Adrenal gland (tissue), 12 donors: Measurements from ENCODE around the gene EPB41L4B. TPM values are rescaled to one million over a fixed set of nuclear protein-coding genes. Genes with fewer than 3 reads are reported as not detected.

Source experiments
- DNase-seq, 7 donors: peaks; one replicate each; pipeline ENCODE4 v3.0.0-alpha.2; 2019 to 2020
- H3K27ac ChIP-seq, 5 donors: fragments of 200-600 bp; sonication (generic) in 4 of 5; 1 replicate in 3 of 5; 2 replicates in 2 of 5; pipeline versions ENCODE4 v1.5.1 to v1.8.0; 2016 to 2020; ENCODE audit warnings: mild to moderate bottlenecking in 1 of 5
- H3K27me3 ChIP-seq: fragments of 200-600 bp; 2 replicates; pipeline ENCODE4 v1.8.0; 2021
- H3K36me3 ChIP-seq, 2 donors: fragments of 200-600 bp; replicated peaks in 1 of 2; 1 replicate in 1 of 2; 2 replicates in 1 of 2; pipeline versions ENCODE4 v1.5.1 to v1.8.0; 2018 to 2022
- H3K4me1 ChIP-seq, 2 donors: fragments of 200-600 bp; replicated peaks in 1 of 2; 1 replicate in 1 of 2; 2 replicates in 1 of 2; pipeline versions ENCODE4 v1.5.1 to v1.8.0; 2018 to 2021
- H3K4me3 ChIP-seq, 4 donors: fragments of 200-600 bp; sonication (generic) in 3 of 4; one replicate each; pipeline ENCODE4 v1.5.1; 2016 to 2018
- H3K9me3 ChIP-seq, 3 donors: fragments of 200-600 bp; sonication (generic) in 1 of 3; replicated peaks in 1 of 3; 1 replicate in 2 of 3; 2 replicates in 1 of 3; pipeline versions ENCODE4 v1.5.1 to v1.8.0; 2016 to 2021
- CTCF ChIP-seq, 6 experiments: fragments of 450-650 bp in 4 of 6; fragments of 200-600 bp in 2 of 6; sonication (generic) in 1 of 6; IDR thresholded peaks; 1 replicate in 5 of 6; 2 replicates in 1 of 6; pipeline versions ENCODE4 v1.5.1 to v1.8.0; 2016 to 2021; ENCODE audit warnings: antibody characterized with exemption in 6 of 6, mild to moderate bottlenecking in 2 of 6, moderate library complexity in 1 of 6
- POLR2A ChIP-seq, 2 donors: fragments of 450-650 bp; IDR thresholded peaks; one replicate each; pipeline ENCODE4 v1.6.1; 2017; ENCODE audit warnings: antibody characterized with exemption in 2 of 2, mild to moderate bottlenecking in 2 of 2, moderate library complexity in 1 of 2
- WGBS, 4 donors: extraction: QIAGEN DNeasy Blood & Tissue Kit in 2 of 4; methylation state at CpG; one replicate each; pipeline versions ENCODE4 v1.1.5 to v1.1.7; 2013 to 2017; 5-methylcytosine and 5-hydroxymethylcytosine counted together
- intact Hi-C, 2 donors: fragments of 100-400 bp; cut with DNase I; formaldehyde crosslinking; loops; one replicate each; pipeline versions ENCODE4 v1.14.1 to v1.15.0; 2022 to 2023
- polyA plus RNA-seq, 3 donors: library from polyadenylated mRNA; stranded (reverse); fragments of 200-250 nt in 2 of 3; fragments of 350-450 nt in 1 of 3; fragmentation: Illumina TruSeq in 1 of 3; extraction: RNeasy Lipid Tissue Mini Kit (QIAGEN cat#74804) in 1 of 3; gene quantifications; one replicate each; pipeline ENCODE4 v1.2.3, GENCODE V29; 2013 to 2014
- total RNA-seq, 9 donors: library from RNA; depleted of rRNA in 4 of 9; stranded (reverse); fragments of >200 nt in 4 of 9; fragments of 120-200 nt in 1 of 9; fragmentation: NEBNext Ultra II Directional in 1 of 9; extraction: Animal tissue kit (Norgen Biotek cat#: 25700) in 1 of 9; gene quantifications; one replicate each; pipeline versions ENCODE4 v1.1.0 to v1.2.4, GENCODE V29; 2013 to 2023
- donor health status: healthy with polysubstance abuse.
- donor health status: Bipolar disorder and iron deficiency.
- donor health status: DM: yes; HTN: yes; CAD: no.
- donor health status: DM: no; HTN: no; CAD: no.
- donor health status: DM: no; HTN: no; CAD: no.
- donor health status: DM: yes; HTN: yes; CAD: no.

Gene EPB41L4B
- total and polyA plus RNA-seq, 12 donors: 7.4 to 37.2 (median 18.7) TPM

DNA sequence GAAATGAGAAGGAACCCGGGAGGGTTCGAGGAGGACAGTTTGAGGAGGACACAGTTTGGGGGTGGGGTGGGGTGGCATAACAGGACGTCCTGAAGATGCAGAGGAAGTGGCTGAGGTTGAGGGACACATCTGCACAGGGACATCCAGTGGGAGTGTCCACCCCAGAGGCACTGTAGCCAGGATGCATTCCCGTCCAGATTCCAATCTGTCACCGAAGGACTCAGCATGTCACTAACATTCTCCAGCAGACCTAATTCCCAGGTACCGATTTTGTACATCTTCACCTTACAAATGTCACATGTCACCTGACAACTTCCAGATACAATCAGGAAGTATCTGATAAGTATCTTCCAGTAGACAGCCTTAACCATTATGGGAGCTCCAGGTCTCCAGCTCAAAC lies 42.6 kb downstream of the EPB41L4B start:
- WGBS, 4 donors: 82 to 89% (median 87%) methylated on average over 6 of the region's 6 CpGs
- no peak for DNase-seq
- intact Hi-C loops: no loop called here

DNA sequence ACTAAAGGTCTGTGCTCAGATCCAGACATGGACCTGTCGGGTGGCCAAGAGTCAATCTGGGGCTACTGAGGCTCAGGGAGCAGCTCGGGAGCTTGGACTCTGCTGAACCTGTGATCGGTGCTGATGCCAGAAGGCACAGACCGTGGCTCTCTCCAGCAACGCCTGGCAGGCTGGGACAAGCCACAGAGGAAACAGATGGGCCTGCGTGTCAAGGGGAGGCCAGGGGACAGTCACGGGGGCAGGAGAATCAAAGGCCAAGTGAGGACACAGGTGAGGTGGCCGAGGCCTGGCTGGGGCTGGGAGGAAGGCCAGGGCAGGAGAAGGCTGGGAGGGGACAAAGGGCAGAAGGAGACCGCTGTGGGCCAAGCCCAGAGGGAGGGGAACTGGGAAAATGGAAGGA lies 43.4 kb downstream of the EPB41L4B start:
- TF ChIP-seq CTCF (IDR thresholded peaks at IDR 0.05) (no peak), POLR2A (IDR thresholded peaks at IDR 0.05) (no peak)
- H3K9me3 ChIP-seq: no peaks in the 10 kb centered on the region
- no peaks in the 10 kb centered on the region for H3K36me3 ChIP-seq
- intact Hi-C loops: no loop called here
- no peak overlapping the region for H3K4me3 ChIP-seq
- no peaks in the 10 kb centered on the region for H3K27me3 ChIP-seq
- no peak for DNase-seq
- WGBS, 4 donors: 64 to 86% (median 77%) methylated on average over 9 of the region's 9 CpGs
- no peak overlapping the region for H3K27ac ChIP-seq
- H3K4me1 ChIP-seq: no peaks in the 10 kb centered on the region

More for the DNA sequence above, 42.6 kb downstream of the EPB41L4B start:
- TF ChIP-seq POLR2A (IDR thresholded peaks at IDR 0.05): no peak
- Histone ChIP-seq H3K4me1 (no peaks in the 10 kb centered on the region), H3K4me3 (no peak overlapping the region), H3K27ac (no peak overlapping the region), H3K36me3 (no peaks in the 10 kb centered on the region), H3K9me3 (no peaks in the 10 kb centered on the region), H3K27me3 (no peaks in the 10 kb centered on the region)

DNA sequence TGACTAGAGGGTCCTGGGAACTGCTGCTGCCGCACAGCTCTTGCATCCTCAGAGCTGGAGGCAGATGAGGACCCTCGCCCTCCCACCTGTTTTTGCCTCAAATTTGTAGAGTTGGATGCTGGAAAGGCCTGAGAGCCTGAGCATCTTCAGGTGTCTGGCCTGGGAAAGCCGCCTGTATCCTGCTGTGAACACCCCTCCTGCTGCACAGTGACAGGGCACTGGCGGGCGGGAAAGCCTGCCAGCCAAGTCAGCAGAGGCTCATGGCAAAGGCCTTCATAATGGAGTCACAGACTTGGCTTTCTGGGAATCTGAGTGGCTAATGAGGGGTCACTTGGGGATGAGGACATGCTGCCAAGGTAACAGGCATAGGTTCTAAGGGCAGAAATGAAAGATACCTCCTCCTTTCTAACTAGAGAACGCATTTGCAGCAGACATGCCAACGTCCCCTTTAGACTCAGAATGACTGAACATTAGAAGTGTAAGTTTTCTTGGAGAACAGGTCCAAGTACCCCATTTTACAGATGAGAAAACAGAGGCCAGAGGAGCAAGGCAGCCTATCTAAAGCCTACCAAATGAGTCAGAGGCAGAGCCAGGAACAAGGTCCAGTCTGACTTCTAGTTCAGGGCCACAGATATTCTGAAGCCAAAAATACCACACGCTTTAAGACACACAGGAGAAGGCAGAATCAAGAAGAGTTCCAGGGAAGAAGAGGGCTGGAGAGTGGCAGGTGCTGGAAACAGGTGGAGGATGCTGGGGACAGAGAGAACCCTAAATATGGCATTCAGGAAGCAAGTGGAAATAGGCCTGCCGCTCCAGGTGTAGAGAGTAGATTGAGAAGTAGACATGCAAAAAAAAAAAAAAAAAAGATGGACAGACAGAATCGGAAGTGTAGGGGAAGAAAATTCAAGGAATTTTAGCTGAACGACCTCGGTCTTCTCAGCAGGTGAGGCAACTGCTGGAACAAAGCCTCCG lies 44.1 kb downstream of the EPB41L4B start:
- no peaks in the 10 kb centered on the region for H3K36me3 ChIP-seq
- intact Hi-C loops: no loop called here
- 86 to 87% (median 87%) methylated on average over 12 to 13 of the region's 13 CpGs for WGBS, 4 donors

GRCh38 chr9:109274884-109275730 lies 45.8 kb downstream of the EPB41L4B start:
- TF ChIP-seq CTCF (IDR thresholded peaks at IDR 0.05) (no peak), POLR2A (IDR thresholded peaks at IDR 0.05) (no peak)
- H3K27me3 ChIP-seq: no peaks in the 10 kb centered on the region
- 84 to 91% (median 87%) methylated on average over 8 of the region's 8 CpGs for WGBS, 4 donors
- no peaks in the 10 kb centered on the region for H3K4me1 ChIP-seq
- H3K4me3 ChIP-seq: no peak overlapping the region
- DNase-seq: no peak
- no peak overlapping the region for H3K27ac ChIP-seq
- no peaks in the 10 kb centered on the region for H3K9me3 ChIP-seq
- intact Hi-C loops: no loop called here
- no peaks in the 10 kb centered on the region for H3K36me3 ChIP-seq

More for the DNA sequence above, 44.1 kb downstream of the EPB41L4B start:
- H3K27me3 ChIP-seq: no peaks in the 10 kb centered on the region
- H3K4me3 ChIP-seq: no peak overlapping the region
- no peaks in the 10 kb centered on the region for H3K4me1 ChIP-seq
- TF ChIP-seq CTCF (IDR thresholded peaks at IDR 0.05) (no peak), POLR2A (IDR thresholded peaks at IDR 0.05) (no peak)
- DNase-seq: no peak
- H3K27ac ChIP-seq: no peak overlapping the region
- no peaks in the 10 kb centered on the region for H3K9me3 ChIP-seq
